OCI-LY1 (cell line): ENCODE data around the gene HSF4.

Experiments used
- EZH2 ChIP-seq: fragments of 200-600 bp; sonication (generic), shearing (Covaris generic); IDR thresholded peaks from 2 replicates; pipeline ENCODE4 v1.8.0; 2017; ENCODE audit warnings: borderline replicate concordance, mixed run types, mild to moderate bottlenecking, antibody characterized with exemption, low read length, moderate library complexity, mixed read lengths
- TF ChIP-seq, protein P1 (sequence below): fragments of 200-600 bp; sonication (generic), shearing (Covaris generic); IDR thresholded peaks from 2 replicates; pipeline ENCODE4 v1.5.1; 2017; ENCODE audit warnings: mild to moderate bottlenecking, antibody characterized with exemption, low read length, moderate library complexity, mixed read lengths

DNA sequence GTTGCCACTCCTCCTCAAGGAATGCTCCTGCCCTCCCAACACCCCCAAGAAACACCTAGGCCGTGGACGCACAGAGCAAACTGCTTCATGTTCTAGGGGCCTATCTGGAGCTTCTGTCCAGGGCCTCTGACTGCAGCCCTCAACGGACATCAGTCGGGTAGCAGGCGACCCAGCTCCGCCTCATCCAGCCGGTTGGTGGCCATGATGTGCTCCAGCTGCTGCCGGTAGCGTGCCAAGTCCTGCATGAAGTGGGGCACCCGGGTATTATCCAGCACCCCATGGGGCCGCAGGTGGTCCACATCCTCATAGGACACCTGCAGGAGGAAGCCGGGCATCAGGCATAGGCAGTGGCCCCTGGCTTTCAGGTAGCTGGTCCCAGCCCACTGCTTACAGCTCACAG, 12.1 kb downstream of the HSF4 start:
- TF ChIP-seq, protein P1, sequence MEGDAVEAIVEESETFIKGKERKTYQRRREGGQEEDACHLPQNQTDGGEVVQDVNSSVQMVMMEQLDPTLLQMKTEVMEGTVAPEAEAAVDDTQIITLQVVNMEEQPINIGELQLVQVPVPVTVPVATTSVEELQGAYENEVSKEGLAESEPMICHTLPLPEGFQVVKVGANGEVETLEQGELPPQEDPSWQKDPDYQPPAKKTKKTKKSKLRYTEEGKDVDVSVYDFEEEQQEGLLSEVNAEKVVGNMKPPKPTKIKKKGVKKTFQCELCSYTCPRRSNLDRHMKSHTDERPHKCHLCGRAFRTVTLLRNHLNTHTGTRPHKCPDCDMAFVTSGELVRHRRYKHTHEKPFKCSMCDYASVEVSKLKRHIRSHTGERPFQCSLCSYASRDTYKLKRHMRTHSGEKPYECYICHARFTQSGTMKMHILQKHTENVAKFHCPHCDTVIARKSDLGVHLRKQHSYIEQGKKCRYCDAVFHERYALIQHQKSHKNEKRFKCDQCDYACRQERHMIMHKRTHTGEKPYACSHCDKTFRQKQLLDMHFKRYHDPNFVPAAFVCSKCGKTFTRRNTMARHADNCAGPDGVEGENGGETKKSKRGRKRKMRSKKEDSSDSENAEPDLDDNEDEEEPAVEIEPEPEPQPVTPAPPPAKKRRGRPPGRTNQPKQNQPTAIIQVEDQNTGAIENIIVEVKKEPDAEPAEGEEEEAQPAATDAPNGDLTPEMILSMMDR, result no peak
- TF ChIP-seq EZH2, result no peak
